Lower lobe of right lung (tissue), 2 donors: Measurements from ENCODE around the gene FAM204A. TPM values are rescaled to one million over a fixed set of nuclear protein-coding genes. Genes with fewer than 3 reads are reported as not detected.

Experiments used
- ATAC-seq, 2 donors: fragments of 200-7000 bp; cut with Tn5 transposase; one replicate each; pipeline ENCODE4 v1.9.1; 2020 to 2022; ENCODE audit warnings: mild to moderate bottlenecking in 2 of 2, moderate library complexity in 2 of 2
- DNase-seq: peaks from one replicate; pipeline ENCODE4 v3.0.0-alpha.2; 2020
- H3K27ac ChIP-seq: fragments of 200-600 bp; one replicate; pipeline ENCODE4 v1.8.0; 2022
- H3K27me3 ChIP-seq: fragments of 200-600 bp; one replicate; pipeline ENCODE4 v1.8.0; 2022; ENCODE audit warnings: low read depth
- H3K36me3 ChIP-seq: fragments of 200-600 bp; one replicate; pipeline ENCODE4 v1.8.0; 2022; ENCODE audit warnings: mild to moderate bottlenecking
- H3K4me1 ChIP-seq: fragments of 200-600 bp; one replicate; pipeline ENCODE4 v1.8.0; 2022
- H3K4me3 ChIP-seq: fragments of 200-600 bp; one replicate; pipeline ENCODE4 v1.8.0; 2022; ENCODE audit warnings: mild to moderate bottlenecking
- H3K9me3 ChIP-seq: fragments of 200-600 bp; one replicate; pipeline ENCODE4 v1.8.0; 2022
- intact Hi-C: fragments of 100-400 bp; cut with DNase I; formaldehyde crosslinking; loops from one replicate; pipeline ENCODE4 v1.11.0; 2022
- total RNA-seq: library from RNA; stranded (reverse); fragmentation: NEBNext Ultra II Directional; extraction: Animal tissue kit (Norgen Biotek cat#: 25700); gene quantifications from one replicate; pipeline ENCODE4 v1.2.1, GENCODE V29; 2021
- TF ChIP-seq, protein P1 (sequence below): fragments of 200-600 bp; IDR thresholded peaks from one replicate; pipeline ENCODE4 v1.8.0; 2022; ENCODE audit warnings: antibody characterized with exemption, mild to moderate bottlenecking
- donor health status: DM: no; HTN: yes; CAD: no; lungs with severe emphysema.

Gene FAM204A
- total RNA-seq, 1 donor from 2014 or later: 58.4 TPM

DNA sequence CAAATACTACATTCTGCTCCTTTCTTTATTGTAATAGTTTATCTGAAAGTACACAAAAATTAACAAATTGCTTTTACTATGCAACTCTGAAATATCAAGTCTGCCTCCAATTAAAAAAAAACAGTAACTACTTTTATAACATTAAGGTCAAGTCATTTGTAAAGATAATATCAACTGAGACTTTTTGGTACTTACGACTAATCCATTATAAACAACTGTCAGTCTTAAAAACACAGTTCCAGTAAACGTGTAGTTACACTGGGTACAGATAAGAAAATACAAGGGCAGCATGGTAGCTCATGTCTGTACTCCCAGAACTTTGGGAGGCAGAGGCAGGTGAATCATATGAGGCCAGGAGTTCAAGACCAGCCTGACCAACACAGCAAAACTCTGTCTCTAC lies 32.2 kb downstream of the FAM204A start:
- Histone ChIP-seq H3K36me3 (peaks cover 89% of the 10 kb centered on the region), H3K9me3 (no peaks in the 10 kb centered on the region), H3K27ac (no peak overlapping the region), H3K4me1 (no peaks in the 10 kb centered on the region), H3K4me3 (no peak overlapping the region), H3K27me3 (no peaks in the 10 kb centered on the region)
- TF ChIP-seq, protein P1, sequence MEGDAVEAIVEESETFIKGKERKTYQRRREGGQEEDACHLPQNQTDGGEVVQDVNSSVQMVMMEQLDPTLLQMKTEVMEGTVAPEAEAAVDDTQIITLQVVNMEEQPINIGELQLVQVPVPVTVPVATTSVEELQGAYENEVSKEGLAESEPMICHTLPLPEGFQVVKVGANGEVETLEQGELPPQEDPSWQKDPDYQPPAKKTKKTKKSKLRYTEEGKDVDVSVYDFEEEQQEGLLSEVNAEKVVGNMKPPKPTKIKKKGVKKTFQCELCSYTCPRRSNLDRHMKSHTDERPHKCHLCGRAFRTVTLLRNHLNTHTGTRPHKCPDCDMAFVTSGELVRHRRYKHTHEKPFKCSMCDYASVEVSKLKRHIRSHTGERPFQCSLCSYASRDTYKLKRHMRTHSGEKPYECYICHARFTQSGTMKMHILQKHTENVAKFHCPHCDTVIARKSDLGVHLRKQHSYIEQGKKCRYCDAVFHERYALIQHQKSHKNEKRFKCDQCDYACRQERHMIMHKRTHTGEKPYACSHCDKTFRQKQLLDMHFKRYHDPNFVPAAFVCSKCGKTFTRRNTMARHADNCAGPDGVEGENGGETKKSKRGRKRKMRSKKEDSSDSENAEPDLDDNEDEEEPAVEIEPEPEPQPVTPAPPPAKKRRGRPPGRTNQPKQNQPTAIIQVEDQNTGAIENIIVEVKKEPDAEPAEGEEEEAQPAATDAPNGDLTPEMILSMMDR: no peak
- ATAC-seq (no peak), DNase-seq (no peak)
- intact Hi-C loops: no loop called here

DNA sequence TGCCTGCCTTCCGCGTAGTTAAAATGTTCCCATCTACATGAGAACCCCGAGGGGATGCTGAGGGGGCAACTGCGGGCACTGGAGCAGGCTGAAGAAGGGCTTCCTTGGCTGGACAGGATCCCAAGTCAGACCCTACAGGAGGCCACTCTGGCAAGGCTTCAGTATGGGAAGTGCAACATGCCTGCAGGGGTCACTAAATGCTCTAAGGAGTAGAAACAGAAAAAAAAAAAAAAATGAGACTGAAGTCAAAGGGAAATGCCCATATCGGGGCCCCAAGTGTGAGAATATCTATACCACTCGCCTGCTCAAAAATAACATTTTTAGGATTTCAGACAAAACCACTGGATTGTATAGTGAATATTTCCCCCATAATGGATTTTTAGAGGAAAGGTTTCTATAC lies 33.5 kb downstream of the FAM204A start:
- Histone ChIP-seq H3K36me3 (peaks cover 80% of the 10 kb centered on the region), H3K4me1 (no peaks in the 10 kb centered on the region), H3K4me3 (no peak overlapping the region), H3K27ac (no peak overlapping the region), H3K9me3 (no peaks in the 10 kb centered on the region), H3K27me3 (no peaks in the 10 kb centered on the region)
- intact Hi-C loops: no loop called here
- ATAC-seq (no peak), DNase-seq (no peak)
- TF ChIP-seq, protein P1: no peak

DNA sequence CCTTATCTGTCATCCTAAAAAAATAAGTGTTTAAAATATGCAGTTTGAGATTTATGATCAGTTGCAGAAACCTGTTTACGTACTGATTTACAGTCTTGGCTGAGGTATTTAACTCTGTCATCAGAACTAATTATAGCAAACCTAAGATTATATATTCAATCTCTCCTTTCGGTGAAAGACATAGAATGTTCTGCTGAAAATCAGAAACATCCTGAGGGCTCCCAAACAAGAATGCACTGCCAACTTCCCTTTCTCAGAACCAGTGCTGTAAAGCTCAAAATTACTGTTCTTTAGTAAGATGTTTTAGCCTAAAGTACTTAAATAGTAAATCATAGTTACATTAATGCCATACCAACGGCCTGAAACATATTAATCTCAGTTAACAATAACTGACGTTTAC lies 34.3 kb downstream of the FAM204A start:
- ATAC-seq: no peak
- H3K4me3 ChIP-seq: no peak overlapping the region
- TF ChIP-seq, protein P1: no peak
- no peaks in the 10 kb centered on the region for H3K4me1 ChIP-seq
- no peak for DNase-seq
- no peaks in the 10 kb centered on the region for H3K27me3 ChIP-seq
- intact Hi-C loops: no loop called here
- H3K36me3 ChIP-seq: peaks cover 74% of the 10 kb centered on the region
- no peak overlapping the region for H3K27ac ChIP-seq
- no peaks in the 10 kb centered on the region for H3K9me3 ChIP-seq

DNA sequence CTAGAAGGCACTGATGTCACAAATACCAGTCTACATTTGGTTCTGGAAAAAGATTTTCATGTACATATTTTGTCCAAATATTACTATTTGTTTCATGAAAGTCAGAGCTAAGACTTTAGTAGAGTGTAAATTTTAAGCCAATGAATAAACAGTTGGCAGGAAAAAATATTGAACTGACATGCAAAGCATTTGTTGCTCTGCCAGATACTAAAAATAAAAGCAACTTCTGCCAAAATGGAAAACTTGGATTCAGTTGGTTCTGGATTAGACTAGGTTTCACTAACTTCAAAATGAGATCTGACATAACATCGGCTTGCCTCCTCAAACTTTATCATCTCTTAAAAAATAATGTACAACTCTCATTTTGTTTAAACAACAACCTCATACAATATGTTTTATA lies 34.9 kb downstream of the FAM204A start:
- H3K36me3 ChIP-seq: peaks cover 68% of the 10 kb centered on the region
- DNase-seq: no peak
- H3K4me3 ChIP-seq: no peak overlapping the region
- no peaks in the 10 kb centered on the region for H3K9me3 ChIP-seq
- H3K27me3 ChIP-seq: no peaks in the 10 kb centered on the region
- H3K27ac ChIP-seq: no peak overlapping the region
- no peak for ATAC-seq
- intact Hi-C loops: no loop called here
- no peaks in the 10 kb centered on the region for H3K4me1 ChIP-seq
- TF ChIP-seq, protein P1: no peak

DNA sequence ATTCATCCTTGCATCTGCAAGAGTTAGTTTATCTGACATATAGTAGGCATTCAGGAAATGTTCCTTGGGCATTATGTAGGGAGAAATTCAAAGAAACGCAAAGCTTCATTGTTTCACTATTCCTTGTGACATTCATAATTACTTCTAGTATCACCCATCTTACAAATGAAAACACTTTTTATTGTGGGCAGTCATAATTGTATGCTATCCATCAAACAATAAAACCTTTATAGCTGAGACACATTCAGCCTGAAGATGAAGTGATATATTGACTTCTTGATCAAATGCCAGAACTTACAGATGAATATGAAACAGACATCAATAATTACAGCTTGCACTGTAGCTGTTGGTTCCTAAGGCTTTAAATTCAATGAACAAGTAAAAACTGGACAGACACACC lies 36.4 kb downstream of the FAM204A start:
- H3K27ac ChIP-seq: no peak overlapping the region
- intact Hi-C loops: no loop called here
- peaks cover 53% of the 10 kb centered on the region for H3K36me3 ChIP-seq
- ATAC-seq: no peak
- DNase-seq: no peak
- TF ChIP-seq, protein P1: no peak
- no peaks in the 10 kb centered on the region for H3K27me3 ChIP-seq
- no peaks in the 10 kb centered on the region for H3K9me3 ChIP-seq
- no peaks in the 10 kb centered on the region for H3K4me1 ChIP-seq
- no peak overlapping the region for H3K4me3 ChIP-seq

DNA sequence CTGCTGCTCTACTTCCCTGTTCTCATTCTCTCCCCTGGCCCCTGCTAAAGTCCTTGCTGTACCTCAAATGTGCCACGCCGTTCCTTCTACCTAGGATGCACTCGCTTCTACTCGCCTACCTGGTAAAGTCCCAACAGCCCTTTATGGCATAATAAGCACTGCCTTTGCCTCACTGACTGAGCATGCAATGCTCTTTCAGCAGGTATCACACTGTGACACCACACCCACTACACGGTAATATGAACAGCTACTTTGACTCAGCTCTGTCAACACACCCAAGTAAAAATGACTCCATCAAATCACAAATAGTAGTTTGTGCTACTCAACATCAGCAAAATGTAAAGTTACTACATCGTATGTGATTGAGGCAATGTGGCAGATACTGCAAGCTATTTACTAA lies 37.6 kb downstream of the FAM204A start:
- Histone ChIP-seq H3K27ac (no peak overlapping the region), H3K27me3 (no peaks in the 10 kb centered on the region), H3K9me3 (no peaks in the 10 kb centered on the region), H3K36me3 (peaks cover 42% of the 10 kb centered on the region), H3K4me1 (no peaks in the 10 kb centered on the region), H3K4me3 (no peak overlapping the region)
- intact Hi-C loops: no loop called here
- ATAC-seq (no peak), DNase-seq (no peak)
- TF ChIP-seq, protein P1: no peak
